Activated CD4-positive, alpha-beta memory T cell treated with anti-CD3 and anti-CD28 coated beads, Interleukin-2, amount 10 ng/mL, durations not matched to agents 7 days and 5 days (primary cell): ENCODE measurements around the gene ADD3. TPM values are rescaled to one million over a fixed set of nuclear protein-coding genes. Genes with fewer than 3 reads are reported as not detected.

Source experiments
- CTCF ChIA-PET: fragments of 350-600 bp; sonication (Branson Sonifier 250); formaldehyde crosslinking; loops from one replicate; lab custom pipeline; 2021; ENCODE audit warnings: antibody characterized with exemption, inconsistent platforms; lab: Charles Lee
- POLR2A ChIA-PET: fragments of 350-600 bp; sonication (Branson Sonifier 250); formaldehyde crosslinking; loops from one replicate; lab custom pipeline; 2021; ENCODE audit warnings: antibody characterized with exemption; lab: Charles Lee
- DNase-seq: peaks from one replicate; pipeline ENCODE4 v3.0.0-alpha.2; 2020
- H3K27ac Mint-ChIP-seq: one replicate; pipeline ENCODE4 v1.8.0; 2021; ENCODE audit warnings: mild to moderate bottlenecking, mixed read lengths
- H3K27me3 Mint-ChIP-seq: one replicate; pipeline ENCODE4 v1.8.0; 2021; ENCODE audit warnings: mixed read lengths
- H3K36me3 Mint-ChIP-seq: one replicate; pipeline ENCODE4 v1.8.0; 2021; ENCODE audit warnings: low read depth, mixed read lengths
- H3K4me1 Mint-ChIP-seq: one replicate; pipeline ENCODE4 v1.8.0; 2021; ENCODE audit warnings: mixed read lengths
- H3K4me3 Mint-ChIP-seq: one replicate; pipeline ENCODE4 v1.8.0; 2021; ENCODE audit warnings: mild to moderate bottlenecking, mixed read lengths
- H3K9me3 Mint-ChIP-seq: one replicate; pipeline ENCODE4 v1.8.0; 2021; ENCODE audit warnings: mixed read lengths
- total RNA-seq, 2 experiments: library from RNA; stranded (reverse); gene quantifications; one replicate each; pipeline ENCODE4 v1.2.3, GENCODE V29; 2021

ADD3 gene
- total RNA-seq, 2 experiments from 2014 or later: 400 to 401 TPM

DNA sequence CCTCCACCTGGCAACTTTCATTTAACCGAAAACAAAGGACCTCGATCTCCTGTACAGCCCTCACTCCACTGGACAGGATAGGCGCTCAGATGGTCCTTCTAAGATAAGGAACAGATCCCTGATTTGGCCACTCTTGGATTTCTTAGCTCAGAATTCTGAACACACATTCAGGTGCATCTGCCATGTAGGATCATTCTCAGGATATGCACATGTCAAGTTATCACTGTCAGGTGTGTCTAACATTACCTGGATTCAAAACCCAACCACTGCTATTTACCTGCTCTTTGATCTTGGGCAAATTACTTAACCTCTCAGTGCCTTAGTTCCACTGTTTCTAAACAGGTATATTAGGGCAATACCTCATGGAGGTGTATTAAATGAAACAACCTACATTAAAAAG, 12.2 kb upstream of the ADD3 start:
- Mint-ChIP-seq H3K36me3 (no peaks in the 10 kb centered on the region), H3K4me3 (no peak overlapping the region), H3K27me3 (peaks cover 5% of the 10 kb centered on the region), H3K9me3 (no peaks in the 10 kb centered on the region), H3K4me1 (peaks cover 8% of the 10 kb centered on the region), H3K27ac (no peak overlapping the region)
- ChIA-PET CTCF (no interaction called here), POLR2A (no interaction called here)
- no peak for DNase-seq

DNA sequence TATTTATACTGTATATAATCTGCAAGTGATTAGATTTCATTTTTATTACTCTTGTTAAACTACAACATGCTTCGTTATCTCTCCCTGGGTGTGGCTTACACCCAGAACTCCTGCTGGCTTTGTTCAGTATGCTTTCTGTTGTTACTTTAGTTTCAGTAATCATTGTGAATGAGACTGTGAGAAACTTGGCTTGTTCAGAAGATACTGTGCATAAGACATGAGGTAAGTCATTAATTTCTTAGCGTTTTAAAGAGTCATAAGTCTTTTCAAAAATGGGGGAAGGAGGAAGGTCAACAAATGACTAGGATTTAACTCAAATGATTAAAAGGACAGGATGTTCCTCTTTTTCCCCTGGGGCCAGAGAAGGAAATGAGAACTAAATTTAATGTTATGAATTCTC, 11.6 kb upstream of the ADD3 start:
- Mint-ChIP-seq H3K36me3 (no peaks in the 10 kb centered on the region), H3K27ac (no peak overlapping the region), H3K4me3 (no peak overlapping the region), H3K9me3 (no peaks in the 10 kb centered on the region), H3K4me1 (peaks cover 8% of the 10 kb centered on the region), H3K27me3 (peaks cover 5% of the 10 kb centered on the region)
- POLR2A ChIA-PET: no interaction called here
- DNase-seq: no peak
- CTCF ChIA-PET: interaction anchor here (0.9 kb wide), 1 partner anchor 17 kb away, joined by 3 read pairs; no protein-coding TSS in a partner anchor

DNA sequence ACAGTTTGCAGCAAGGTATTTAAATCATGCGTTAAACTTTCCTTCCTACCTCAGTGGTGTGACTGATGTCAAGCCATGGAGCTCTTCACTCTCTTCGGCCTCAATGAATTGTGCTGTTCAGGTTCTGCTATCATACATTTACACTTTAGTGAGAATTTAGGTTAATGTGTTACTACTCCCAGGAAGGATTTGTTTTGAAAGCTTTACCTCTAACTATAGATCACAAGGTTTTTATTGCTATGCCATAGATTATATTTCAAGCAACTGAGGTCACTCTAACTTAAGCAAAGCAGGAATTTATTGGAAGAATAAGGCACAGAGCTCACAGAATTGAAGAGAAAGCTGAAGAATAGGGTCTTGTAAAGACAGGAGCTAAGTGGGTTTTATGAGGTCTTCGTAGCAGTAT, 11.0 kb upstream of the ADD3 start:
- Mint-ChIP-seq H3K4me1 (peaks cover 8% of the 10 kb centered on the region), H3K27ac (no peak overlapping the region), H3K36me3 (no peaks in the 10 kb centered on the region), H3K9me3 (no peaks in the 10 kb centered on the region), H3K4me3 (no peak overlapping the region), H3K27me3 (peaks cover 5% of the 10 kb centered on the region)
- CTCF ChIA-PET: interaction anchor here (0.9 kb wide), 1 partner anchor 17 kb away, joined by 3 read pairs; no protein-coding TSS in a partner anchor
- DNase-seq: no peak
- POLR2A ChIA-PET: no interaction called here

DNA sequence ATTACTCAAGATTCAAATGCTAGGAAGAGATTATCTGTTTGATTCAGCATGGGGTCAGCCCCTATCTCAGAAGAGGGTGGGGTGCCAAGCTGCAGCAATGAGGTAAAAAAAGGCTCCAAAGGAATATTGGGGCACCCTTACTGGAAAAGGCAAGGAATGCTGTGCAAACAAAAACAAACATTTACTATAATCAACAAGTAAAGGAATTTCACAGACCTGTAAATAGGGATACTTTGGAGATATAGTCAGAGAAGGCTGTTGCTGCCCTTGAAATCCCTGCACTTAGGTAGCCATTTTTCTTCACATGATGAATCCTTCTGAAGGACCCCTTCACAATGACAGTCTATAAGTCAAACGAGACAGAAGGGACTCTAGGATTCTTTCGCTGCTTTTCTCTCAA, 10.6 kb upstream of the ADD3 start:
- Mint-ChIP-seq H3K36me3 (no peaks in the 10 kb centered on the region), H3K27ac (no peak overlapping the region), H3K4me3 (no peak overlapping the region), H3K4me1 (peaks cover 8% of the 10 kb centered on the region), H3K27me3 (peaks cover 5% of the 10 kb centered on the region), H3K9me3 (no peaks in the 10 kb centered on the region)
- no peak for DNase-seq
- POLR2A ChIA-PET: interaction anchor here (1.4 kb wide), 1 partner anchor 13 kb away, joined by 4 read pairs; no protein-coding TSS in a partner anchor
- CTCF ChIA-PET: interaction anchor here (0.9 kb wide), 1 partner anchor 18 kb away, joined by 3 read pairs; no protein-coding TSS in a partner anchor

DNA sequence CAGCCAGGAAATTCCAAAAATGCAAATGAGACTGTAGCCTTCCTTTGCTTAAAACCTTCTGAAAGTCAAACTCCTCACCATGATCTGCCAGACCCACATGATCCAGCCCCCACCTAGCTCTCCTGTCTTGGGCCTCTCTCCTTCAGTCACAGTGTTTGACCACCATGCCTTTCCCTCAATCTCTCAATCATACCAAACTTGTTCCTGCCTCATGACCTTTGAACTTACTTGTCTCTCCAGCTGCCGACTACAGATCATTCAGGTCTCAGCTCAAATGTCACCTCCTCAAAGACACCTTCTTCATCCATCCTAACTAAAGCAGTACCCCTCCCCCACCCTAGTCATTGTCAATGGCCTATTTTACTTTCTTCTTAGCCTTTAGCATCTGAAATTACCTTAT, 9.3 kb upstream of the ADD3 start:
- no peak overlapping the region for H3K4me3 Mint-ChIP-seq
- ChIA-PET CTCF (interaction anchor here (0.7 to 2.5 kb wide), 4 partner anchors 12 to 674 kb away, joined by 3 to 11 read pairs (median 4); no protein-coding TSS in a partner anchor), POLR2A (interaction anchor here (0.6 to 1.4 kb wide), 2 partner anchors 10 to 12 kb away, joined by 3 to 4 read pairs; no protein-coding TSS in a partner anchor)
- no peak for DNase-seq
- H3K27ac Mint-ChIP-seq: no peak overlapping the region
- peaks cover 5% of the 10 kb centered on the region for H3K27me3 Mint-ChIP-seq
- no peaks in the 10 kb centered on the region for H3K9me3 Mint-ChIP-seq
- peaks cover 3% of the 10 kb centered on the region for H3K4me1 Mint-ChIP-seq
- no peaks in the 10 kb centered on the region for H3K36me3 Mint-ChIP-seq

DNA sequence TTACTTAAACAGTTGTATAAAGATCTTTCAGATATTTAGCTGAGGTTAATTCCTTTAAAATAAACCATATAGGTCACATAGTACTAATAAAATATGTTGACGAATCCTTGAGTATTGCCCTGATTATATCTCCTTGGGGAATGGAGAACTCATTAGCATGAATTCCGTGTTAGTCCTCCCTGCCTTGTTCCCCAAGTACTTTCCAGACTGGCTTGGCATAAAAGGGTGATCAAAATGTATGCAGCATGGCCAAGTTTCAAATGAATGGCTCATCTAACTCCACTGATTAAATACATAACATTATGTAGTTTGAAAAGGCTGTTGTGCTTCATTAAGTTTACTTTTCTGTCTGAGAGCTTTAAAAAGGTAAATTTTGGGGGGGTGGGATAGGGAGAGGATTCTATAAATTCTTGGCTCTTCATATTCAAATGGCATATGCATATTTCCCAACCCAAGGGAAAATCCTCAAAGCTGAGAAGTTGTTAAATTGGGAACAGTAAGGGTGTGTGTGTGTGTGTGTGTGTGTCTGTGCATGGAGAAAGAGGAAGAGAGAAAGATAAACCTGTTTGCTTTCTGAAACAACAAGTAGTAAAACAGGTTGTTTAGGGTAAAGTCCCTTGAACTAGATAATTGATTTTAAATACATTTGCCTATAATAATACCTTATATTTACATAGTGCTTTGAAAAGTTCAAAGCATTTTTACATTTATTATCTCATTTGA, 4.8 kb upstream of the ADD3 start:
- ChIA-PET POLR2A (no interaction called here), CTCF (interaction anchor here (1.3 kb wide), 1 partner anchor 25 kb away, joined by 3 read pairs; no protein-coding TSS in a partner anchor)
- Mint-ChIP-seq H3K4me1 (no peaks in the 10 kb centered on the region), H3K27me3 (peaks cover 2% of the 10 kb centered on the region), H3K27ac (no peak overlapping the region), H3K4me3 (no peak overlapping the region), H3K9me3 (no peaks in the 10 kb centered on the region), H3K36me3 (no peaks in the 10 kb centered on the region)
- DNase-seq: no peak

DNA sequence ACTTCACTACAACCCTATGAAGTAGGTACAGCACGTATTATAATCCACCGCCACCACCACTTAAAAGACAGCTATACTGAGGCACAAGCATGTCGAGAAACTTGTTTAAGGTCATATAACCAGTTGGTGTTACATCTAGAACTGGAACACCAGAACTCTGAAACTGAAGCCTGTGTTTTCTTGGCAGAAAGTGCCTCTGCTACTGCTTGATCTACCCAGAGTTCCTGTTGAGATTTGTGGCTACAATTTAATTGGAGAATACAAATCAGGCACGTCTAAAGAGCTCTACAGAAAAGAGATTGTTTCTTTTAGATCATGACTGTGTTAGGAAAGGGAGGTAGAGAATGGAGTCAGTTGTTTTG, 4.3 kb upstream of the ADD3 start:
- DNase-seq: no peak
- no peak overlapping the region for H3K4me3 Mint-ChIP-seq
- H3K4me1 Mint-ChIP-seq: no peaks in the 10 kb centered on the region
- ChIA-PET POLR2A (no interaction called here), CTCF (interaction anchor here (1.3 kb wide), 1 partner anchor 25 kb away, joined by 3 read pairs; no protein-coding TSS in a partner anchor)
- H3K27me3 Mint-ChIP-seq: no peaks in the 10 kb centered on the region
- H3K27ac Mint-ChIP-seq: no peak overlapping the region
- no peaks in the 10 kb centered on the region for H3K36me3 Mint-ChIP-seq
- no peaks in the 10 kb centered on the region for H3K9me3 Mint-ChIP-seq

DNA sequence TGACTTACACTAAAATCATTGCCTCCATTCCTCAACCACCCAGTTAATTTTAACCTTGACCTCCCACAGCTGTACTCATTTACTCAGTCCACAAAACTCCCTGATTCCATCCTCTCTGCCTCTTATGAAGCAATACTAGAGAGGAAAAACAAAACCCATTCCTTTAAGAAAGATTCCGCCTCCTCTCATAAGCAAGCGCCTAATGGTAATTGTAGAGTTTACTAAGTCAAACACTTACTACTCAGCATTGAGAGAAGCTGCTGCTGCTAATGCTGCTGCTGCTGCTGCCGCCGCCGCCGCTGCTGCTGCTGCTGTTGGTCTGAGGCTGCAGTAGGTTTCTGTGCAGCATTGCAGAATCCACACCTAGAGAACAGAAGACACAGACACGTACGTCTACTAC, 2.1 kb upstream of the ADD3 start:
- H3K27me3 Mint-ChIP-seq: no peaks in the 10 kb centered on the region
- DNase-seq: no peak
- H3K4me1 Mint-ChIP-seq: peaks cover 18% of the 10 kb centered on the region

DNA sequence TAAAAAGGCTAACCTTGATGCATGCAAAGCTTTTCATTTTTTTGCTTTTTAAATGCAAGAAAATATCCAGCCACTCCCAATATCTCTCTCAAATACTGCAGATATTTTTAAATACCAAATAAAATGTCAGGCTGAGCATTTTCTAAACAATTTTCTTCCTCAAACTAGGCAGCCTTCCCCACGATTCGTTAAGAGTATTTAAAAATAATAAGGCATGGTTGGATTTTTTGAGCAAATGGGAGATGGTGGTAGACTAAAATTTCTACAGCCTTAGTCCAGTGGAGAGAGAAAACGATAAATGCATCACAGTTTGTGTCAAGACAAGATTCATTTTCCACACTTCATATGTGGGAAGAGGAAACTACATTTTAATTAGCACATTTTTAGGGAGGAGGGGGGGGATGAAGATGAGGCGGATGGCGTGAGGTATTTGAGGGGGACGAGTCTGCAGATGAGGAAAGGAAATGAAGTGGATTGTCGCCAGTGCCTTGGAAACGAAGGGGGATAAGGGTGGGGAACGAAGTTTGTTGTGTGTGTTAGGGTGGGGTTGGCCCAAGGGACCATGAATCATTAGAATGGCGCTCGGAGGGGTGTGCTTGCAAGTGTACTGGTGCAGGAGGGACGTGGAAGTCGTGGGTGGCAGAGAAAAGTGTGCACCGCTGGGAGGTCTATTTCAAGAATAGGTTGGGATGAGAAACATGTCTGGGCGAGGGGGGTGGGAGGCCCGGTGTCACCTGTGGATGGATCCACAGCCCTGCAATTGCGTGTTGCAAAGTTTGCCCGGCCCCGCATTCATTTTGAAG, 1.2 kb upstream of the ADD3 start:
- Mint-ChIP-seq H3K36me3 (peaks cover 4% of the 10 kb centered on the region), H3K4me3 (no peak overlapping the region), H3K4me1 (peaks cover 25% of the 10 kb centered on the region), H3K27ac (no peak overlapping the region), H3K27me3 (no peaks in the 10 kb centered on the region), H3K9me3 (no peaks in the 10 kb centered on the region)
- no peak for DNase-seq
- POLR2A ChIA-PET: interaction anchor here (0.7 to 11.5 kb wide), 4 partner anchors 39 to 93 kb away, joined by 3 to 446 read pairs (median 4); no protein-coding TSS in a partner anchor
- CTCF ChIA-PET: interaction anchor here (0.7 to 1.5 kb wide), 4 partner anchors 28 to 77 kb away, joined by 3 to 4 read pairs (median 3); no protein-coding TSS in a partner anchor

More for the DNA sequence above, 2.1 kb upstream of the ADD3 start:
- Mint-ChIP-seq H3K27ac (no peak overlapping the region), H3K4me3 (no peak overlapping the region), H3K9me3 (no peaks in the 10 kb centered on the region), H3K36me3 (peaks cover 4% of the 10 kb centered on the region)
- CTCF ChIA-PET: interaction anchor here (0.7 to 1.2 kb wide), 2 partner anchors 28 to 54 kb away, joined by 3 read pairs; no protein-coding TSS in a partner anchor
- POLR2A ChIA-PET: interaction anchor here (1.2 to 11.5 kb wide), 2 partner anchors 52 to 71 kb away, joined by 4 to 446 read pairs; no protein-coding TSS in a partner anchor

DNA sequence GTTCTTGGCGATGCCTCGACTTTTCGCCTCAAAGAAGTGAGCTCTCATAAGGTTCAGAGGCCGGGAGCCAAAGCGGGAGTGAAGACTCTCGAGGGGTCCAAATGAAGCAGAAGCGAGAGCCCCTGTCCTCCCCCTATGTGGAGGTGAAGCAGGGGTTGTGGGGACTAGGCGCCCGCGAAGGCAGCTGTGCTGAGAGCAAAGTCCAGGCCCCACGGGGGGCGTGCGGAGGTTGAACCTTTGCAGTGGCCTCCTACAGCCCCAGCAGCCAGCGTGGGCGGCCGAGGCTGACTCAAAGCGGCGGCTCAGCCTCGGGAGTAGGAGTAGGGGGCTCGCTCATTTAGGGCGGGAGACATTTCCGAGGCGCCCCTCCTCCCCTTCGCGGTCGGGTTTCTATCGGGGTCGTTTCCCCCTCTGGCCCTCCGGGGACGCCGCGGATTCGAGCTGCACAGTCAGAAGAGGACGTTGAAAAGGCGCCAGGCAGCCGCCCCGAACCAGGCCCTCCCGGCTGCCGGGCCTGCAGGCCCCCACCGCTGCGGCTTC, 553 bp upstream of the ADD3 start:
- H3K27me3 Mint-ChIP-seq: no peaks in the 10 kb centered on the region
- ChIA-PET CTCF (interaction anchor here (0.8 to 1.5 kb wide), 2 partner anchors 61 to 77 kb away, joined by 3 to 4 read pairs; no protein-coding TSS in a partner anchor), POLR2A (interaction anchor here (0.7 to 11.5 kb wide), 6 partner anchors 29 to 205 kb away, joined by 3 to 446 read pairs (median 3); no protein-coding TSS in a partner anchor)
- DNase-seq: no peak
- H3K9me3 Mint-ChIP-seq: no peaks in the 10 kb centered on the region
- peaks cover 32% of the 10 kb centered on the region for H3K4me1 Mint-ChIP-seq
- H3K27ac Mint-ChIP-seq: peak overlapping the region; percentile 19
- peaks cover 6% of the 10 kb centered on the region for H3K36me3 Mint-ChIP-seq
- no peak overlapping the region for H3K4me3 Mint-ChIP-seq

DNA sequence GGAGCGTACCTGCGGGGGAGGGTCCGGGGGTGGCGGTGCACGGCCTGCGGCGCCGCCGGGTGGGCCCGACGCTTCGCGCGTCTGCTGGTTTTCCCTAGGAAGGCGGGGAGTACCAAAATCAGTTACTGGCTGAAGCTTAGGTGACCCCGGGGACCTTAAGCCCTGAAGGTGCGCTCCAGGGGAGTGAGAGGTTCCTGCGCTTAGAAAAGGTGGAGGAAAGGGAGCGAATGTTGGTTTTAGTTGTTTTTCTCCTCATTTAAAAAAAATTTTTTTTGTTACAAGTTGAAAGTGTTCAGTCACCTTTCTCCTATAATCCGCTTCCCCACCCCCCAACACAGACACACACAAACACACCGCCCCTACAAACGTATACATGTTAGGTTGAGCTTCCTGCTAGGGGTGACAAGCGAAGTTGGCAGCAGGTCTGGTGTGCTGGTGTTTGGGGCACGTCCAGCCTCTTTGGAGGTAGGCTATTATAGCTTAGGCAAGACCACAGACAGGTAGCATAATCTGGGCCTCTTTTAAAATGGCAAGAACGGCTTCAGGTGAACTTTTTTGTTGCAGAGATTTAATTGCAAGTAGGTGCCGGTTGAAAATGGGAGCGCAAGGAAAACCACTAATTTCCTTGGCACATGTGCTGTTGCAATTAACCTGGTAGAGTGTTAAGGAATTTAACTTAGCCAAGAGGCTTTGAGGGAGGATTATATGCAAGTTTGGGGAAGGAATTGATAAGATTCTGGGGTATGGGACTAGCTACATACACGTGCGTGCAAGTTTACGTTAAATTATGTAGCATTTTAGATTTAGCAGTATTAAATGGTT, 945 bp downstream of the ADD3 start:
- peaks cover 13% of the 10 kb centered on the region for H3K36me3 Mint-ChIP-seq
- DNase-seq: peak; percentile 58
- H3K9me3 Mint-ChIP-seq: no peaks in the 10 kb centered on the region
- H3K27ac Mint-ChIP-seq: peak overlapping the region; percentile 88
- POLR2A ChIA-PET: interaction anchor here (0.8 to 11.5 kb wide), 23 partner anchors 11 to 852 kb away, joined by 3 to 446 read pairs (median 4); no protein-coding TSS in a partner anchor
- H3K4me1 Mint-ChIP-seq: peaks cover 47% of the 10 kb centered on the region
- CTCF ChIA-PET: interaction anchor here (0.9 to 3.2 kb wide), 7 partner anchors 30 to 125 kb away, joined by 3 to 15 read pairs (median 4); no protein-coding TSS in a partner anchor
- no peak overlapping the region for H3K4me3 Mint-ChIP-seq
- no peaks in the 10 kb centered on the region for H3K27me3 Mint-ChIP-seq
